ENCODE results near the gene CDC6.
"Not testable (repeated sequence)": the region's sequence is repeated elsewhere in the genome, so short reads cannot be mapped to it uniquely, and the experiment has no call there.

Gene CDC6

DNA sequence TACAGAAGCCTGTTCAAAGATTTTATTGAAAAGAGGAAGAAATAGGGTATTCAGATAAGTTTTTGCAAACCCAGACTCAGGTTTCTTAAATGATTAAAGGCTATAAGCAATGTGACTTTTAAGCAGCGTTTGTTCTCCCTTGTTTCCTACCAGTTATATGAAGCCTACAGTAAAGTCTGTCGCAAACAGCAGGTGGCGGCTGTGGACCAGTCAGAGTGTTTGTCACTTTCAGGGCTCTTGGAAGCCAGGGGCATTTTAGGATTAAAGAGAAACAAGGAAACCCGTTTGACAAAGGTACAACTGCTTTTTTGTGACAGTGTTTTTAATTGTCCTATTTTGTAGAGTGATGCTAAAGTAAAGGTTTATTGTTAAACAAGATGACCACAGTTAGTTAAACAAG, 13.6 kb downstream of the CDC6 start:
- CTCF ChIA-PET, result interaction anchor here (2.1 to 3.4 kb wide), 2 partner anchors 16 to 53 kb away, joined by 10 to 31 read pairs; no protein-coding TSS in a partner anchor
- no peak for DNase-seq (ENCODE audit: extremely low spot score)
- POLR2A ChIA-PET, result interaction anchor here (0.7 to 2.4 kb wide), 3 partner anchors 13 to 53 kb away, joined by 3 to 6 read pairs (median 3); partner anchors contain the start of gene CDC6
- TF ChIP-seq NFRKB (IDR thresholded peaks at IDR 0.05) (no peak), TARDBP (IDR thresholded peaks at IDR 0.05) (no peak), LEF1 (IDR thresholded peaks at IDR 0.05; ENCODE audit: borderline replicate concordance) (no peak), FOXM1 (IDR thresholded peaks at IDR 0.05; ENCODE audit: borderline replicate concordance) (no peak), ZNF384 (IDR thresholded peaks at IDR 0.05) (no peak)
- TF ChIP-seq, protein P1, sequence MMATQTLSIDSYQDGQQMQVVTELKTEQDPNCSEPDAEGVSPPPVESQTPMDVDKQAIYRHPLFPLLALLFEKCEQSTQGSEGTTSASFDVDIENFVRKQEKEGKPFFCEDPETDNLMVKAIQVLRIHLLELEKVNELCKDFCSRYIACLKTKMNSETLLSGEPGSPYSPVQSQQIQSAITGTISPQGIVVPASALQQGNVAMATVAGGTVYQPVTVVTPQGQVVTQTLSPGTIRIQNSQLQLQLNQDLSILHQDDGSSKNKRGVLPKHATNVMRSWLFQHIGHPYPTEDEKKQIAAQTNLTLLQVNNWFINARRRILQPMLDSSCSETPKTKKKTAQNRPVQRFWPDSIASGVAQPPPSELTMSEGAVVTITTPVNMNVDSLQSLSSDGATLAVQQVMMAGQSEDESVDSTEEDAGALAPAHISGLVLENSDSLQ (IDR thresholded peaks at IDR 0.05), result no peak

DNA sequence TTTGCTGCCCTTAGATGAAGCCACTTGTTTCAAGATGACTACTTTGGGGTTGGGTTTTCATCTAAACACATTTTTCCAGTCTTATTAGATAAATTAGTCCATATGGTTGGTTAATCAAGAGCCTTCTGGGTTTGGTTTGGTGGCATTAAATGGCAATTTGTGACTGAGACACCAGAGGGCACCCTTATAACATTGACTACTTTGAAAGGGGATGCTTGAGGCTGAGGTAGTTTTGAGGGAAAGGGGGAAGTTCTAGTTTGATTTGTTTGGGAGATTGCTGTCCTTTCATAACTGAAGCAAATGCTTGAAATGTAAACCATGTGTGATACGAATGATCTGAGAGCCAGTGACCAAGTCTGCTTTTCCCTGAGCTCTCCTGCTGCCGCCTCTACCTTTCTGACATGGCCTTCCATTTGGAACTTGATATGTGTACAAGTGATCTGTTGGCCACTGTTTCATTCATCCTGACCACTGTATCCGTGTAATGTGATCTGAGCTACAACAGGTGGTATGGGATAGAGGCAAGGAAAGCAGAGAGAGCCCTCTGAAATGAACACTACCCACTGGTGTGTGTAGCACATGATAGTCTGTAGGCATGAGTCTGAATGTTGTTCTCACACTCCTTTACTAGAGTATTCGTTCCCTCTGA, 15.5 kb downstream of the CDC6 start:
- DNase-seq (ENCODE audit: extremely low spot score), result peak; percentile 34
- POLR2A ChIA-PET, result interaction anchor here (1.5 to 2.4 kb wide), 5 partner anchors 12 to 52 kb away, joined by 3 to 6 read pairs (median 5); partner anchors contain the start of gene CDC6
- CTCF ChIA-PET, result interaction anchor here (0.7 to 3.4 kb wide), 9 partner anchors 14 to 62 kb away, joined by 3 to 31 read pairs (median 4); no protein-coding TSS in a partner anchor
- TF ChIP-seq L3MBTL2 (conservative IDR thresholded peaks at IDR 0.05) (no peak), HDGF (IDR thresholded peaks at IDR 0.05; ENCODE audit: borderline replicate concordance) (no peak), FOXK2 (IDR thresholded peaks at IDR 0.05) (no peak), TARDBP (IDR thresholded peaks at IDR 0.05) (no peak), ARNT (IDR thresholded peaks at IDR 0.05) (no peak), LEF1 (IDR thresholded peaks at IDR 0.05; ENCODE audit: borderline replicate concordance) (no peak), FOXM1 (IDR thresholded peaks at IDR 0.05; ENCODE audit: borderline replicate concordance) (no peak), SUZ12 (IDR thresholded peaks at IDR 0.05) (no peak), SP1 (IDR thresholded peaks at IDR 0.05) (no peak)

DNA sequence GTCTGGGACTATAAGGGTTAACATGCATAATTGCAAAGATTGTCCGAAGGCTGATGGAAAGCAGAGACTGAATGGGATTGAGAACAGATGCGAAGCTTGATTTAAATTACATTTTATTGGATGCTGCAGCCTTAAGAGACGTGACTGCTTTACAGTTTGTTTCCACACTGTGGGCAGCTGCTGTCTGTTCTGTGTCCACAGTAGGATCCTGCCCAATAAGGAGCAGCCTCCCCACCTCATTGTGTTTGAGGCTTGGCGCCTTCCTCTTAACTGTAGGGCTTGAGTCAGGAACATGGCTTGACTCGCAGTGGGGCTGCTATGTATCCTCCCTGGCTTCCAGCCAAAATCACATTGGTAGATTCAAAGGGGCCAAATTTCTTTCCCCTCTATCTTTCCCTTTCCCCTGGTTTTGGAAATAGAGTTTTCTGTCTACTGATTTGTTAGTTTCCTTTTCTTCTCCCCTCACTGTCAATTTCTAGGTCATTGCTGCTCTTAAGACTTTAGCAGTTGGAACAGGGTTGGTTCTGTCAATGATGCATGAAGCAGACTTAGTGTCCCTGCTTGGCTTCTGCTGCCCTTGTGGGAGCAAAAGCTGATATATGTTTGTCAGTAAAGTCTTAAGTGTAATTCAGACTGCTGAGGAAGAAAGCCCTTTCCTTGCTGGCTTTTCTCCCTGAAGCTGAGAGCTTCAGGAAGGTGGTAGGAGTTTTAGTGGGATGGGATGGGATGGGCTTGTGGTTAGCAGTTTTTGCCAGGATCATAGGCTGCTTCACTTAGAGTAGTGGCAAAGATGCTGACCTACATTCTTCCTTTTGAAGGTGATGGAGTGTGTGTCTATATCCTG, 16.3 kb downstream of the CDC6 start:
- DNase-seq (ENCODE audit: extremely low spot score), result no peak
- TF ChIP-seq FOXA1 (IDR thresholded peaks at IDR 0.05) (no peak), FOXM1 (IDR thresholded peaks at IDR 0.05; ENCODE audit: borderline replicate concordance) (no peak), LEF1 (IDR thresholded peaks at IDR 0.05; ENCODE audit: borderline replicate concordance) (no peak), ARNT (IDR thresholded peaks at IDR 0.05) (no peak), ZNF384 (IDR thresholded peaks at IDR 0.05) (no peak), ELF4 (IDR thresholded peaks at IDR 0.05) (no peak), SUZ12 (IDR thresholded peaks at IDR 0.05) (no peak), NFRKB (IDR thresholded peaks at IDR 0.05) (no peak), BHLHE40 (IDR thresholded peaks at IDR 0.05; ENCODE audit: borderline replicate concordance) (no peak), TARDBP (IDR thresholded peaks at IDR 0.05) (no peak), SP1 (IDR thresholded peaks at IDR 0.05) (no peak), L3MBTL2 (conservative IDR thresholded peaks at IDR 0.05) (no peak), CTBP1 (IDR thresholded peaks at IDR 0.05; ENCODE audit: borderline replicate concordance) (no peak), HDGF (IDR thresholded peaks at IDR 0.05; ENCODE audit: borderline replicate concordance) (no peak), FOXK2 (IDR thresholded peaks at IDR 0.05) (no peak)
- TF ChIP-seq, protein P1 (IDR thresholded peaks at IDR 0.05), result no peak
- POLR2A ChIA-PET, result interaction anchor here (1.5 to 2.4 kb wide), 6 partner anchors 11 to 51 kb away, joined by 3 to 6 read pairs (median 4); partner anchors contain the start of gene CDC6
- CTCF ChIA-PET, result interaction anchor here (1.0 to 3.4 kb wide), 6 partner anchors 13 to 53 kb away, joined by 3 to 31 read pairs (median 4); no protein-coding TSS in a partner anchor

DNA sequence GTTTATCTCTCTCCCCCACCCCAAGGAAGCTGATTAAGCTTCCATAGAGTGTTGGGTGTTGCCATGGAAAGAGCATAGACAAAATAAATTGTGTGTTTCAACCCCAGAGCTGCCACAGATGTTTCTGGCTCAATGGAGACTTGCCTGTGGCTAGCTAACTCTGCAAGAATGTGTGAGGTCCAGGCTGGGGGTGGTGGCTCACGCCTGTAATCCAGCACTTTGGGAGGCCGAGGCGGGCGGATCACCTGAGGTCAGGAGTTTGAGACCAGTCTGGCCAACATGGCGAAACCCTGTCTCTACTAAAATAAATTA, 16.8 kb downstream of the CDC6 start:
- POLR2A ChIA-PET, result interaction anchor here (1.0 to 1.9 kb wide), 2 partner anchors 16 to 51 kb away, joined by 4 to 8 read pairs; no protein-coding TSS in a partner anchor
- not testable (repeated sequence) for DNase-seq (ENCODE audit: extremely low spot score)
- CTCF ChIA-PET, result interaction anchor here (1.0 to 3.4 kb wide), 2 partner anchors 12 to 50 kb away, joined by 4 to 31 read pairs; no protein-coding TSS in a partner anchor

DNA sequence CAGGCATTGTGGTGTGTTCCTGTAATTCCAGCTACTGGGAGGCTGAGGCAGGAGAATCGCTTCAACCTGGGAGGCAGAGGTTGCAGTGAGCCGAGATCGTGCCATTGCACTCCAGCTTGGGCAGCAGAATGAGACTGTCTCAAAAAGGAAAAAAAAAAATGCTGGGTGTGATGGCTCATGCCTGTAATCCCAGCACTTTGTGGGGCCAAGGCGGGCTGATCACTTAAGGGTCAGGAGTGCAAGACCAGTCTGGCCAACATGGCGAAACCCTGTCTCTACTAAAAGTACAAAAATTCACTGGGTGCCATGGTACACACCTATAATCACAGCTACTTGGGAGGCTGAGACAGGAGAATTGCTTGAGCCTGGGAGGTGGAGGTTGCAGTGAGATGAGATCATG, 17.2 kb downstream of the CDC6 start:
- ChIA-PET CTCF (interaction anchor here (0.8 kb wide), 1 partner anchor 12 kb away, joined by 3 read pairs; no protein-coding TSS in a partner anchor), POLR2A (interaction anchor here (1.0 to 1.9 kb wide), 2 partner anchors 16 to 50 kb away, joined by 4 to 8 read pairs; no protein-coding TSS in a partner anchor)
- not testable (repeated sequence) for DNase-seq (ENCODE audit: extremely low spot score)

DNA sequence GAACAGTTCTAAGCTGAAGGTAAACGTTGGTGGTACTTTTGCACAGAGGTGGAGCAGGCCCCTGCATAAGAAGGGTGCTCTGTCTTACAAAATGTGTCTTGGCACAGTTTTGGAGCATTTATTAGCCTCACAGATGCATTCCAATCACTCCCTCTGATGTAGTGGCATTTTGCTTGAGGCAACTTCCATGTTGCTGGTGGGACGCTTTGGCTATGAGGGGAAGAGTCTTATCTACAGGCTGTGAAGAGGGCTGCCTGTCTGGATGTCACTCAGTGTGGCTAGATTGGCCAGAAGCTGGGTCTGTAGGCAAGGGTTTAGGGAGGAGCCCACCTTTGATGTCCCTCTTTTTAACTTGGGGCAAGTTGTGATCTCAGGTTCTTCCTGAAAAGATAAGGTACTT, 18.7 kb downstream of the CDC6 start:
- DNase-seq (ENCODE audit: extremely low spot score), result no peak
- ChIA-PET CTCF (interaction anchor here (0.8 to 3.0 kb wide), 4 partner anchors 11 to 104 kb away, joined by 3 to 25 read pairs (median 10); no protein-coding TSS in a partner anchor), POLR2A (interaction anchor here (0.7 to 1.7 kb wide), 8 partner anchors 10 to 56 kb away, joined by 3 to 10 read pairs (median 6); no protein-coding TSS in a partner anchor)
- TF ChIP-seq TARDBP (IDR thresholded peaks at IDR 0.05), result no peak
- TF ChIP-seq SUZ12 (IDR thresholded peaks at IDR 0.05), result no peak
- no peak for TF ChIP-seq ARNT (IDR thresholded peaks at IDR 0.05)
- TF ChIP-seq CTBP1 (IDR thresholded peaks at IDR 0.05; ENCODE audit: borderline replicate concordance), result no peak
- TF ChIP-seq FOXA1 (IDR thresholded peaks at IDR 0.05), result no peak
- TF ChIP-seq BHLHE40 (IDR thresholded peaks at IDR 0.05; ENCODE audit: borderline replicate concordance), result no peak
- no peak for TF ChIP-seq LEF1 (IDR thresholded peaks at IDR 0.05; ENCODE audit: borderline replicate concordance)
- TF ChIP-seq FOXK2 (IDR thresholded peaks at IDR 0.05), result no peak
- TF ChIP-seq NFRKB (IDR thresholded peaks at IDR 0.05), result no peak
- no peak for TF ChIP-seq ZNF384 (IDR thresholded peaks at IDR 0.05)
- TF ChIP-seq HDGF (IDR thresholded peaks at IDR 0.05; ENCODE audit: borderline replicate concordance), result no peak
- no peak for TF ChIP-seq SP1 (IDR thresholded peaks at IDR 0.05)
